A549 (cell line): ENCODE measurements around the gene TGM4.

Experiments used
- BHLHE40 ChIP-seq: IDR thresholded peaks from 2 replicates; pipeline ENCODE4 v1.6.1; 2012; ENCODE audit warnings: low read depth, low read length, inconsistent platforms
- CEBPB ChIP-seq, 2 experiments: fragments of >200 bp in 1 of 2; sonication (Bioruptor Twin) in 1 of 2; formaldehyde crosslinking in 1 of 2; IDR thresholded peaks; 2 replicates each; pipeline ENCODE4 v1.6.1; 2012 to 2016
- CTCF ChIP-seq: fragments of >200 bp; sonication (Bioruptor Twin); formaldehyde crosslinking; IDR thresholded peaks from 3 replicates; pipeline ENCODE4 v1.5.1; 2016
- HDAC2 ChIP-seq: fragments of 200-600 bp; sonication (generic); IDR thresholded peaks from 2 replicates; pipeline ENCODE4 v1.6.1; 2016
- HOXB5 ChIP-seq: fragments of 250-450 bp; sonication (Bioruptor Pico); IDR thresholded peaks from 2 replicates; pipeline ENCODE4 v1.5.0; 2020; ENCODE audit warnings: mild to moderate bottlenecking, moderate library complexity
- KDM1A ChIP-seq: fragments of 200-600 bp; sonication (generic); IDR thresholded peaks from 2 replicates; pipeline ENCODE4 v1.6.1; 2016; ENCODE audit warnings: low read depth, mild to moderate bottlenecking
- MAZ ChIP-seq: fragments of 150-350 bp; IDR thresholded peaks from 2 replicates; pipeline ENCODE4 v1.6.1; 2014; ENCODE audit warnings: antibody characterized with exemption, low read depth, low read length, borderline replicate concordance
- MYC ChIP-seq: IDR thresholded peaks from 2 replicates; pipeline ENCODE4 v1.6.1; 2012; ENCODE audit warnings: mild to moderate bottlenecking, inconsistent platforms, low read length, improper control_type of control experiment, borderline replicate concordance
- NFE2L2 ChIP-seq: fragments of 150-350 bp; conservative IDR thresholded peaks from 2 replicates; pipeline ENCODE4 v1.6.1; 2014; ENCODE audit warnings: low read length
- POLR2A ChIP-seq: IDR thresholded peaks from 2 replicates; pipeline ENCODE4 v1.6.1; 2012; ENCODE audit warnings: mild to moderate bottlenecking, low read length
- REST ChIP-seq: fragments of 200-600 bp; sonication (generic); IDR thresholded peaks from 2 replicates; pipeline ENCODE4 v1.6.1; 2016; ENCODE audit warnings: antibody characterized with exemption, mild to moderate bottlenecking, moderate library complexity
- SMC3 ChIP-seq: fragments of >200 bp; sonication (Bioruptor Twin); formaldehyde crosslinking; IDR thresholded peaks from 3 replicates; pipeline ENCODE4 v1.6.1; 2018; ENCODE audit warnings: inconsistent platforms
- TP53 ChIP-seq: fragments of 250-450 bp; sonication (Bioruptor Pico); IDR thresholded peaks from 2 replicates; pipeline ENCODE4 v1.5.0; 2021; ENCODE audit warnings: mild to moderate bottlenecking, moderate library complexity

GRCh38 chr3:44927371-44927770 is 53.0 kb downstream of the TGM4 start:
- TF ChIP-seq CTCF = no peak
- no peak for TF ChIP-seq POLR2A
- TF ChIP-seq TP53 = no peak
- no peak for TF ChIP-seq HOXB5 (CRISPR knock-in tag)
- no peak for TF ChIP-seq MYC
- TF ChIP-seq BHLHE40 = no peak
- TF ChIP-seq MAZ = no peak
- TF ChIP-seq SMC3 = no peak
- no peak for TF ChIP-seq CEBPB (IDR thresholded peaks at IDR 0.05)
- TF ChIP-seq HDAC2 = no peak
- TF ChIP-seq KDM1A = no peak
- TF ChIP-seq REST = no peak
- no peak for TF ChIP-seq NFE2L2
